Measurements from ENCODE around the gene HAUS1. TPM values are rescaled to one million over a fixed set of nuclear protein-coding genes. Genes with fewer than 3 reads are reported as not detected.

HAUS1 gene
- total and polyA plus RNA-seq, 2 donors (not counting 3 experiments of a cell fraction or from before 2014, with no cell fraction given), result 29.4 to 57.1 TPM

DNA sequence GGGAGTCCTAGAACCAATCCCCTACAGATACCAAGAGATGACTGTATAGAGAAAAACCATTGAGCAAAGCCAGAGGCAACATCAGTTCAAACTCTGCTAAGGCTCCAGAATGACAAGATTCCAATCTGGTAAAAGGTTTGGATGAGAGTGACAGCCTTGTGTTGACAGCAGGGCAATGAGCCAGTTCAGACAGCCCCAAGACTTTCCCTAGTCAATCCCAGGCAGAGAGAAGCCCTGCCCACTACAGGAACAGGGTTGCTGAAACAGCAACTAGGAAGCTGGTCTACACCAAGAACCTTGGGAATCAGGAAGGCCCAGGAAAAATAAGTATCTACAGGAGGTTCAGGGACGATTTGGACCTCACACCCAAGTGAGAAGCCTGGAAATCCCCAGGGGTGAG is 35.4 kb upstream of the HAUS1 start:
- no peak for TF ChIP-seq MYC (IDR thresholded peaks at IDR 0.05; ENCODE audit: low read depth, low read length)
- no peak for TF ChIP-seq FOS (IDR thresholded peaks at IDR 0.05; ENCODE audit: borderline replicate concordance, insufficient read depth, low read length)
- TF ChIP-seq JUN (IDR thresholded peaks at IDR 0.05; ENCODE audit: borderline replicate concordance, insufficient read depth, insufficient read length, low read depth), result no peak
- TF ChIP-seq, protein P1, sequence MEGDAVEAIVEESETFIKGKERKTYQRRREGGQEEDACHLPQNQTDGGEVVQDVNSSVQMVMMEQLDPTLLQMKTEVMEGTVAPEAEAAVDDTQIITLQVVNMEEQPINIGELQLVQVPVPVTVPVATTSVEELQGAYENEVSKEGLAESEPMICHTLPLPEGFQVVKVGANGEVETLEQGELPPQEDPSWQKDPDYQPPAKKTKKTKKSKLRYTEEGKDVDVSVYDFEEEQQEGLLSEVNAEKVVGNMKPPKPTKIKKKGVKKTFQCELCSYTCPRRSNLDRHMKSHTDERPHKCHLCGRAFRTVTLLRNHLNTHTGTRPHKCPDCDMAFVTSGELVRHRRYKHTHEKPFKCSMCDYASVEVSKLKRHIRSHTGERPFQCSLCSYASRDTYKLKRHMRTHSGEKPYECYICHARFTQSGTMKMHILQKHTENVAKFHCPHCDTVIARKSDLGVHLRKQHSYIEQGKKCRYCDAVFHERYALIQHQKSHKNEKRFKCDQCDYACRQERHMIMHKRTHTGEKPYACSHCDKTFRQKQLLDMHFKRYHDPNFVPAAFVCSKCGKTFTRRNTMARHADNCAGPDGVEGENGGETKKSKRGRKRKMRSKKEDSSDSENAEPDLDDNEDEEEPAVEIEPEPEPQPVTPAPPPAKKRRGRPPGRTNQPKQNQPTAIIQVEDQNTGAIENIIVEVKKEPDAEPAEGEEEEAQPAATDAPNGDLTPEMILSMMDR (IDR thresholded peaks at IDR 0.05; ENCODE audit: extremely low read depth in 1 of 2, insufficient read depth in 1 of 2, low read depth in 1 of 2, low read length in 2 of 2), result no peak
- TF ChIP-seq, protein P2, sequence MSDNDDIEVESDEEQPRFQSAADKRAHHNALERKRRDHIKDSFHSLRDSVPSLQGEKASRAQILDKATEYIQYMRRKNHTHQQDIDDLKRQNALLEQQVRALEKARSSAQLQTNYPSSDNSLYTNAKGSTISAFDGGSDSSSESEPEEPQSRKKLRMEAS (IDR thresholded peaks at IDR 0.05; ENCODE audit: insufficient read depth, insufficient read length), result no peak
- no peak for TF ChIP-seq POLR2A (IDR thresholded peaks at IDR 0.05; ENCODE audit: low read depth, low read length)
- TF ChIP-seq GATA2 (IDR thresholded peaks at IDR 0.05; ENCODE audit: insufficient read depth, insufficient read length, low read depth, low read length), result no peak
- no peak for TF ChIP-seq EZH2 (IDR thresholded peaks at IDR 0.05; ENCODE audit: borderline replicate concordance, low read depth, low read length, severe bottlenecking)
- no peak for TF ChIP-seq POLR2AphosphoS5 (IDR thresholded peaks at IDR 0.05; ENCODE audit: insufficient read depth, low read depth, low read length)
- POLR2A ChIA-PET, result no interaction called here
- CTCF ChIA-PET, result interaction anchor here (1.6 kb wide), 1 partner anchor 189 kb away, joined by 4 read pairs; no protein-coding TSS in a partner anchor
- H3K79me2 ChIP-seq (ENCODE audit: control insufficient read depth, insufficient read depth, low read length), result no peaks in the 10 kb centered on the region
- H3K9ac ChIP-seq (replicated peaks; ENCODE audit: extremely low read depth, insufficient read depth, low read length), result no peak overlapping the region
- no peak for FAIRE-seq
- no peak overlapping the region for H3K4me3 ChIP-seq (replicated peaks in 1 of 3; ENCODE audit: insufficient read depth in 1 of 3, low read depth in 1 of 3, low read length in 3 of 3)
- DNase-seq (ENCODE audit: low read depth, low spot score), result no peak
- no TSS peak for BruUV-seq (replicated peaks)
- H3K9me3 ChIP-seq (replicated peaks; ENCODE audit: control insufficient read depth, insufficient read depth, low read length), result no peaks in the 10 kb centered on the region
- no peaks in the 10 kb centered on the region for H3K27me3 ChIP-seq (ENCODE audit: control insufficient read depth in 2 of 2, insufficient read depth in 2 of 2, low read length in 2 of 2)
- H3K36me3 ChIP-seq (ENCODE audit: control insufficient read depth in 2 of 2, extremely low read depth in 1 of 2, insufficient read depth in 2 of 2, low read length in 2 of 2), result no peaks in the 10 kb centered on the region
- no peak overlapping the region for H3K27ac ChIP-seq (ENCODE audit: insufficient read depth, low read depth, low read length)
- dilution Hi-C loops (cut with MboI; ENCODE audit: extremely low pct_ligation_motif_present, low sequenced_read_pairs) (no loop called here), intact Hi-C loops (cut with micrococcal nuclease) (loop anchor here (10.0 kb wide), 1 partner anchor 56 kb away; no protein-coding TSS in a partner anchor)
- peaks cover 9% of the 10 kb centered on the region for H3K4me1 ChIP-seq (ENCODE audit: control insufficient read depth, extremely low read depth, insufficient read depth, low read length)
- H4K20me1 ChIP-seq (replicated peaks; ENCODE audit: control insufficient read depth, extremely low read depth, insufficient read depth, low read length), result no peaks in the 10 kb centered on the region
- H2AFZ ChIP-seq (ENCODE audit: low read depth, low read length), result no peak overlapping the region
- no peak overlapping the region for H3K4me2 ChIP-seq (ENCODE audit: insufficient read depth, low read length)
- H3K9me1 ChIP-seq (replicated peaks; ENCODE audit: control insufficient read depth, extremely low read depth, insufficient read depth, low read length), result no peaks in the 10 kb centered on the region

All from endothelial cell of umbilical vein (primary cell).